ENCODE measurements around the gene BNIPL. TPM values are rescaled to one million over a fixed set of nuclear protein-coding genes. Genes with fewer than 3 reads are reported as not detected.

The BNIPL gene
- total and polyA plus RNA-seq, 2 donors from 2014 or later, result 0.54 to 3.1 TPM

DNA sequence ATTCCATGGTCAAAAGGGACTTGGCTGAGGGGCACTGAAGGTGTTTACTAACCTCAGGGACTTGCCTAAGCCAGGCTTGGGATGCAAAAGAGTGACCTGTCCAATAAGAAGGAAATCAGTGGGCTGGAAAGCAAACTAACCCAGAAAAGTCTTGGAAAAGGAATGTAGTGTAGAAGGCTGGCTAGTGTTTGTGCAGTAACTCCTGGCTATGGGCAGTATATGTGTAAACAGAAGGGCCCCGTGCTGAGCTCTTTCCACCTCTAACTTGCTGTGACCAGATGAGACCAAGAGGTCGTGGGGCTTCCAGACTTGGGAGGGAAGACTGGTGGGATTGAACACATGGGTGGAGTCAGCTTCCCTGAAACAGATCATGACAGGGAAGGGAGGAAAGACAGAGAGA is 33.8 kb upstream of the BNIPL start:
- DNase-seq (peak in 1 of 5 donors; percentile 25), FAIRE-seq (no peak)
- peaks cover 0 to 36% (median 18%) of the 10 kb centered on the region in 3 donors for H3K36me3 ChIP-seq (ENCODE audit: control insufficient read depth in 2 of 3, insufficient read depth in 3 of 3, low read length in 3 of 3)
- H3K4me1 ChIP-seq (ENCODE audit: control insufficient read depth in 2 of 3, insufficient read depth in 2 of 3, low read depth in 1 of 3, low read length in 3 of 3), result peaks cover 4 to 23% (median 14%) of the 10 kb centered on the region in 3 donors
- peak overlapping the region in 1 of 2 donors; percentile 44 for H3K27ac ChIP-seq (ENCODE audit: low read depth in 2 of 2, low read length in 2 of 2)
- H3K4me3 ChIP-seq (ENCODE audit: low read length in 3 of 3), result peak overlapping the region in 1 of 3 donors; percentile 46
- H3K9ac ChIP-seq (ENCODE audit: low read length in 3 of 3), result peak overlapping the region in 1 of 3 donors; percentile 66
- H3K27me3 ChIP-seq (ENCODE audit: control insufficient read depth, insufficient read depth, low read length), result no peaks in the 10 kb centered on the region
- no peaks in the 10 kb centered on the region for H3K9me3 ChIP-seq (ENCODE audit: control insufficient read depth in 2 of 3, insufficient read depth in 1 of 3, low read length in 3 of 3)
- TF ChIP-seq, protein P1, sequence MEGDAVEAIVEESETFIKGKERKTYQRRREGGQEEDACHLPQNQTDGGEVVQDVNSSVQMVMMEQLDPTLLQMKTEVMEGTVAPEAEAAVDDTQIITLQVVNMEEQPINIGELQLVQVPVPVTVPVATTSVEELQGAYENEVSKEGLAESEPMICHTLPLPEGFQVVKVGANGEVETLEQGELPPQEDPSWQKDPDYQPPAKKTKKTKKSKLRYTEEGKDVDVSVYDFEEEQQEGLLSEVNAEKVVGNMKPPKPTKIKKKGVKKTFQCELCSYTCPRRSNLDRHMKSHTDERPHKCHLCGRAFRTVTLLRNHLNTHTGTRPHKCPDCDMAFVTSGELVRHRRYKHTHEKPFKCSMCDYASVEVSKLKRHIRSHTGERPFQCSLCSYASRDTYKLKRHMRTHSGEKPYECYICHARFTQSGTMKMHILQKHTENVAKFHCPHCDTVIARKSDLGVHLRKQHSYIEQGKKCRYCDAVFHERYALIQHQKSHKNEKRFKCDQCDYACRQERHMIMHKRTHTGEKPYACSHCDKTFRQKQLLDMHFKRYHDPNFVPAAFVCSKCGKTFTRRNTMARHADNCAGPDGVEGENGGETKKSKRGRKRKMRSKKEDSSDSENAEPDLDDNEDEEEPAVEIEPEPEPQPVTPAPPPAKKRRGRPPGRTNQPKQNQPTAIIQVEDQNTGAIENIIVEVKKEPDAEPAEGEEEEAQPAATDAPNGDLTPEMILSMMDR (IDR thresholded peaks at IDR 0.05; ENCODE audit: borderline replicate concordance, extremely low read depth, insufficient read depth), result no peak
- intact Hi-C loops (cut with DNase I), result no loop called here

DNA sequence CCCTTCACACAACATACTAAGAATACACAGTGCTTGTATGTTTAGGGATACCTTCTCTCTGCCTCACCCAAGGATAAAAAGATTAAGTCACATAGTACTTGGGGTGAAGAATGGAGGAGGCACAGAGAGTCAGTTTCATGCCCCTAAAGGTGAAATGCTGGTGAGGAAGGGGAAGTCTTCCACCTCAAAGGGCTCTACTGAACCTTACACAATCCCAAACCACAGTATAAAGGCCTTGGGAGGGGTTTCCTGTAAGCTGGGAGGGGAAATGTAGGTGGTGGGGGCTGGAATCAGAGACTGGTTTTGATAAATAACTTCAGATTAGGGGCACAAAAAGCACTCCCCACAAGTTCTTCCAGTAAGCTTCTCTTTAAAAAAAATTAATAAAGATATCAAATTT is 33.2 kb upstream of the BNIPL start:
- H3K4me3 ChIP-seq (ENCODE audit: low read length in 3 of 3), result peak overlapping the region in 2 of 3 donors; percentile 43 to 46
- intact Hi-C loops (cut with DNase I), result no loop called here
- H3K4me1 ChIP-seq (ENCODE audit: control insufficient read depth in 2 of 3, insufficient read depth in 2 of 3, low read depth in 1 of 3, low read length in 3 of 3), result peaks cover 7 to 25% (median 18%) of the 10 kb centered on the region in 3 donors

DNA sequence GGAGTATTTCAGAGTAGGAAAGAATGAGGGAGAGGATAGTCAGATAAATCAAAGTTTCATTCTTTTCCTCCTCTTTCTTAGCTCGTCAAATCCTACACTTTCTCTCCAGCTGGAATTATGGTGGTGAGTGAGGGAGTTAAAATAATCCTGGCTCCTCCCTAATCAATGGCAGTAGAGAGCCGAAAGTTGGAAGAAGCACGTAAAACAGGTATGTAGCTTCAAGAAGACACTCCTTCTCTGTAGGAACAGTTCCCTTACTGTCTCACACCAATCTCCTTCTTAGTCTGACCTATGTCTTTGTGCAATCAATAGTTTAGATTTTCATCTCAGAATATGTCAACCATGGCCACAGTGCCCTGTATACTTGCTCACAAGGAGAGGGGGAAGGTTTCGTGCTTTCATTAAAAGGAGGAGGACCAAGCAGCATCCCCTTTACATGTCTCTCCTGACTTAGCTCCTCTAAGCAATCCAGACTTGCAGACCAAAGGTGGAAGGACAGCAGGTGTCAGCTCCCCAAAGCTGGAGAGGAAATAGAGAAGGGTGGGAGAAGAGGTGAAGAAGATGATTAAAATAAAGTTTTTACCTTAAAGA is 30.6 kb upstream of the BNIPL start:
- Histone ChIP-seq H3K4me3 (ENCODE audit: low read length in 3 of 3) (peak overlapping the region; percentile 83 to 97 (median 95)), H3K36me3 (ENCODE audit: control insufficient read depth in 2 of 3, insufficient read depth in 3 of 3, low read length in 3 of 3) (peaks cover 0 to 15% (median 5%) of the 10 kb centered on the region in 3 donors), H3K4me1 (ENCODE audit: control insufficient read depth in 2 of 3, insufficient read depth in 2 of 3, low read depth in 1 of 3, low read length in 3 of 3) (peaks cover 7 to 28% (median 18%) of the 10 kb centered on the region in 3 donors), H3K27me3 (ENCODE audit: control insufficient read depth, insufficient read depth, low read length) (no peaks in the 10 kb centered on the region), H3K9ac (ENCODE audit: low read length in 3 of 3) (peak overlapping the region; percentile 72 to 88 (median 80)), H3K27ac (ENCODE audit: low read depth in 2 of 2, low read length in 2 of 2) (peak overlapping the region; percentile 85 to 88), H3K9me3 (ENCODE audit: control insufficient read depth in 2 of 3, insufficient read depth in 1 of 3, low read length in 3 of 3) (no peaks in the 10 kb centered on the region)
- DNase-seq, result peak in 2 of 5 donors; percentile 26 to 39
- FAIRE-seq, result no peak
- TF ChIP-seq, protein P1 (IDR thresholded peaks at IDR 0.05; ENCODE audit: borderline replicate concordance, extremely low read depth, insufficient read depth), result no peak
- intact Hi-C loops (cut with DNase I), result no loop called here

More for the DNA sequence above, 33.2 kb upstream of the BNIPL start:
- DNase-seq (no peak), FAIRE-seq (no peak)
- Histone ChIP-seq H3K27ac (ENCODE audit: low read depth in 2 of 2, low read length in 2 of 2) (peak overlapping the region; percentile 44 to 66), H3K36me3 (ENCODE audit: control insufficient read depth in 2 of 3, insufficient read depth in 3 of 3, low read length in 3 of 3) (peaks cover 0 to 36% (median 13%) of the 10 kb centered on the region in 3 donors), H3K9ac (ENCODE audit: low read length in 3 of 3) (peak overlapping the region in 1 of 3 donors; percentile 66), H3K27me3 (ENCODE audit: control insufficient read depth, insufficient read depth, low read length) (no peaks in the 10 kb centered on the region), H3K9me3 (ENCODE audit: control insufficient read depth in 2 of 3, insufficient read depth in 1 of 3, low read length in 3 of 3) (no peaks in the 10 kb centered on the region)
- TF ChIP-seq, protein P1 (IDR thresholded peaks at IDR 0.05; ENCODE audit: borderline replicate concordance, extremely low read depth, insufficient read depth), result no peak
